Mesothelial cell of epicardium (in vitro differentiated cells): ENCODE results near the gene CDKN1A. TPM values are rescaled to one million over a fixed set of nuclear protein-coding genes. Genes with fewer than 3 reads are reported as not detected.
A peak's percentile ranks its signal among the peaks of the same experiment; 100 is the strongest.
"Not testable (repeated sequence)": the region's sequence is repeated elsewhere in the genome, so short reads cannot be mapped to it uniquely, and the experiment has no call there.

ENCODE experiments used
- DNase-seq, 2 experiments: peaks; one replicate each; pipeline ENCODE4 v3.0.0; 2021; ENCODE audit warnings: low spot score in 2 of 2; ENCODE audit not compliant: unreplicated experiment in 2 of 2
- H3K27ac Mint-ChIP-seq: 2 replicates; pipeline ENCODE4 v1.8.0; 2021; ENCODE audit warnings: mixed read lengths
- H3K27me3 Mint-ChIP-seq: 2 replicates; pipeline ENCODE4 v1.8.0; 2021; ENCODE audit warnings: low read depth, mixed read lengths
- H3K36me3 Mint-ChIP-seq: 2 replicates; pipeline ENCODE4 v1.8.0; 2021; ENCODE audit warnings: mixed read lengths
- H3K4me1 Mint-ChIP-seq: 2 replicates; pipeline ENCODE4 v1.8.0; 2021; ENCODE audit warnings: mixed read lengths
- H3K4me3 Mint-ChIP-seq: 2 replicates; pipeline ENCODE4 v1.8.0; 2021; ENCODE audit warnings: mild to moderate bottlenecking, moderate library complexity, mixed read lengths
- H3K9me3 Mint-ChIP-seq: 2 replicates; pipeline ENCODE4 v1.8.0; 2021; ENCODE audit warnings: mixed read lengths
- CTCF ChIP-seq: fragments of 200-600 bp; sonication (generic); IDR thresholded peaks from one replicate; pipeline ENCODE4 v1.5.0; 2021; ENCODE audit warnings: antibody characterized with exemption; ENCODE audit not compliant: unreplicated experiment
- total RNA-seq: library from RNA; stranded (reverse); gene quantifications from 3 replicates; pipeline ENCODE4 v1.2.1, GENCODE V29; 2021

CDKN1A gene
- total RNA-seq, 1 donor from 2014 or later: 57.1 TPM

GRCh38 chr6:36722365-36722764, 43.9 kb downstream of the CDKN1A start:
- H3K36me3 Mint-ChIP-seq: no peaks in the 10 kb centered on the region
- no peak for DNase-seq
- no peak overlapping the region for H3K27ac Mint-ChIP-seq
- no peak for TF ChIP-seq CTCF
- no peaks in the 10 kb centered on the region for H3K4me1 Mint-ChIP-seq
- no peaks in the 10 kb centered on the region for H3K9me3 Mint-ChIP-seq
- H3K4me3 Mint-ChIP-seq: no peak overlapping the region
- no peaks in the 10 kb centered on the region for H3K27me3 Mint-ChIP-seq

GRCh38 chr6:36722879-36723278, 44.4 kb downstream of the CDKN1A start:
- Mint-ChIP-seq H3K27ac (no peak overlapping the region), H3K4me3 (no peak overlapping the region), H3K36me3 (no peaks in the 10 kb centered on the region), H3K27me3 (no peaks in the 10 kb centered on the region), H3K9me3 (no peaks in the 10 kb centered on the region), H3K4me1 (no peaks in the 10 kb centered on the region)
- no peak for TF ChIP-seq CTCF
- DNase-seq: no peak

GRCh38 chr6:36723992-36724391, 45.5 kb downstream of the CDKN1A start:
- not testable (repeated sequence) for DNase-seq, H3K27me3 Mint-ChIP-seq, H3K9me3 Mint-ChIP-seq, H3K36me3 Mint-ChIP-seq, H3K4me1 Mint-ChIP-seq, H3K27ac Mint-ChIP-seq, H3K4me3 Mint-ChIP-seq

GRCh38 chr6:36724514-36725390, 46.2 kb downstream of the CDKN1A start:
- DNase-seq: peak in 1 of 2 experiments; percentile 60
- no peaks in the 10 kb centered on the region for H3K27me3 Mint-ChIP-seq
- H3K27ac Mint-ChIP-seq: no peak overlapping the region
- no peaks in the 10 kb centered on the region for H3K36me3 Mint-ChIP-seq
- peaks cover 5% of the 10 kb centered on the region for H3K4me1 Mint-ChIP-seq
- TF ChIP-seq CTCF: peak; percentile 25
- H3K4me3 Mint-ChIP-seq: no peak overlapping the region
- no peaks in the 10 kb centered on the region for H3K9me3 Mint-ChIP-seq

GRCh38 chr6:36725581-36725980, 47.1 kb downstream of the CDKN1A start:
- no peak for TF ChIP-seq CTCF
- no peak for DNase-seq
- Mint-ChIP-seq H3K36me3 (no peaks in the 10 kb centered on the region), H3K4me3 (no peak overlapping the region), H3K4me1 (peaks cover 5% of the 10 kb centered on the region), H3K27me3 (no peaks in the 10 kb centered on the region), H3K27ac (no peak overlapping the region), H3K9me3 (no peaks in the 10 kb centered on the region)

GRCh38 chr6:36727505-36728021, 49.0 kb downstream of the CDKN1A start:
- no peak for DNase-seq
- Mint-ChIP-seq H3K27me3 (no peaks in the 10 kb centered on the region), H3K4me1 (peaks cover 5% of the 10 kb centered on the region), H3K36me3 (no peaks in the 10 kb centered on the region), H3K9me3 (no peaks in the 10 kb centered on the region), H3K4me3 (no peak overlapping the region), H3K27ac (no peak overlapping the region)
- TF ChIP-seq CTCF: no peak
